GM10847 (cell line): ENCODE measurements around the gene NUDT7.

ENCODE experiments used
- POLR2A ChIP-seq: IDR thresholded peaks from 2 replicates; pipeline ENCODE4 v1.6.1; 2011; ENCODE audit not compliant: insufficient read length; ENCODE audit errors: extremely low read depth

NUDT7 gene

GRCh38 chr16:77722309-77723107, at the start of gene NUDT7:
TSS of gene NUDT7 (plus strand) at chr16:77722514. CDS start at chr16:77722583, 69 bp downstream.
- TF ChIP-seq POLR2A = peak; percentile 62

- TF ChIP-seq POLR2A = no peak
Observed at GRCh38 chr16:77674888-77675287, 47.4 kb upstream of the NUDT7 start.

- TF ChIP-seq POLR2A = no peak
Observed at GRCh38 chr16:77675464-77676324, 46.6 kb upstream of the NUDT7 start.

GRCh38 chr16:77677129-77677528, 45.2 kb upstream of the NUDT7 start:
- no peak for TF ChIP-seq POLR2A

- TF ChIP-seq POLR2A = no peak
Observed at GRCh38 chr16:77679391-77679790, 42.9 kb upstream of the NUDT7 start.

- no peak for TF ChIP-seq POLR2A
Observed at GRCh38 chr16:77679901-77680300, 42.4 kb upstream of the NUDT7 start.

GRCh38 chr16:77680496-77680895, 41.8 kb upstream of the NUDT7 start:
- no peak for TF ChIP-seq POLR2A

- TF ChIP-seq POLR2A = no peak
Observed at GRCh38 chr16:77682586-77682985, 39.7 kb upstream of the NUDT7 start.

GRCh38 chr16:77683397-77684180, 38.7 kb upstream of the NUDT7 start:
- no peak for TF ChIP-seq POLR2A

- TF ChIP-seq POLR2A = no peak
Observed at GRCh38 chr16:77684181-77684526, 38.2 kb upstream of the NUDT7 start.

GRCh38 chr16:77686385-77686784, 35.9 kb upstream of the NUDT7 start:
- no peak for TF ChIP-seq POLR2A

- TF ChIP-seq POLR2A = no peak
Observed at GRCh38 chr16:77689971-77690370, 32.3 kb upstream of the NUDT7 start.

GRCh38 chr16:77690416-77690815, 31.9 kb upstream of the NUDT7 start:
- TF ChIP-seq POLR2A = no peak

- no peak for TF ChIP-seq POLR2A
Observed at GRCh38 chr16:77692612-77693011, 29.7 kb upstream of the NUDT7 start.

GRCh38 chr16:77696149-77696548, 26.2 kb upstream of the NUDT7 start:
- no peak for TF ChIP-seq POLR2A
